NCI-H128 (cell line): ENCODE results near the gene HNRNPA0.

Experiments used
- DNase-seq: peaks from one replicate; lab custom pipeline; 2025; ENCODE audit not compliant: unreplicated experiment; lab: John Stamatoyannopoulos, UW

The HNRNPA0 gene

GRCh38 chr5:137728048-137728447 lies 26.1 kb downstream of the HNRNPA0 start:
- DNase-seq = no peak

GRCh38 chr5:137727623-137728022 lies 26.5 kb downstream of the HNRNPA0 start:
- no peak for DNase-seq

- DNase-seq = no peak
These were observed 29.9 kb downstream of the HNRNPA0 start for GRCh38 chr5:137724251-137724650.

- DNase-seq = no peak
These were observed 35.6 kb downstream of the HNRNPA0 start for GRCh38 chr5:137718611-137719010.

GRCh38 chr5:137716337-137716736 lies 37.8 kb downstream of the HNRNPA0 start:
- DNase-seq = no peak

GRCh38 chr5:137715456-137715855 lies 38.7 kb downstream of the HNRNPA0 start:
- DNase-seq = no peak

- no peak for DNase-seq
These were observed 39.2 kb downstream of the HNRNPA0 start for GRCh38 chr5:137714946-137715345.

GRCh38 chr5:137714494-137714893 lies 39.7 kb downstream of the HNRNPA0 start:
- DNase-seq = no peak

- DNase-seq = no peak
These were observed 42.0 kb downstream of the HNRNPA0 start for GRCh38 chr5:137712139-137712667.

GRCh38 chr5:137710086-137710485 lies 44.1 kb downstream of the HNRNPA0 start:
- DNase-seq = no peak

- no peak for DNase-seq
These were observed 45.2 kb downstream of the HNRNPA0 start for GRCh38 chr5:137708796-137709559.

GRCh38 chr5:137708062-137708461 lies 46.1 kb downstream of the HNRNPA0 start:
- no peak for DNase-seq

GRCh38 chr5:137706841-137707240 lies 47.3 kb downstream of the HNRNPA0 start:
- DNase-seq = no peak

- DNase-seq = no peak
These were observed 49.1 kb downstream of the HNRNPA0 start for GRCh38 chr5:137705106-137705505.

GRCh38 chr5:137703565-137703964 lies 50.6 kb downstream of the HNRNPA0 start:
- DNase-seq = no peak

GRCh38 chr5:137700282-137700680 lies 53.9 kb downstream of the HNRNPA0 start:
- no peak for DNase-seq

- DNase-seq = no peak
These were observed 54.6 kb downstream of the HNRNPA0 start for GRCh38 chr5:137699336-137700281.

- DNase-seq = no peak
These were observed 57.7 kb downstream of the HNRNPA0 start for GRCh38 chr5:137696481-137696880.

- DNase-seq = no peak
These were observed 58.3 kb downstream of the HNRNPA0 start for GRCh38 chr5:137695651-137696428.
